ENCODE data around the gene CSNK2A2. TPM values are rescaled to one million over a fixed set of nuclear protein-coding genes. Genes with fewer than 3 reads are reported as not detected.

Gene CSNK2A2
- total RNA-seq, 2 donors from 2014 or later: 29.2 to 40.1 TPM

GRCh38 chr16:58187665-58188421 lies 10.1 kb downstream of the CSNK2A2 start:
- peaks cover 4% of the 10 kb centered on the region for H3K36me3 ChIP-seq
- no peak overlapping the region for H3K4me3 ChIP-seq
- ATAC-seq (ENCODE audit: insufficient number of reproducible peaks, low FRiP score, low read depth): no peak
- TF ChIP-seq CTCF (IDR thresholded peaks at IDR 0.05): no peak
- H3K27me3 ChIP-seq (replicated peaks; ENCODE audit: insufficient read depth): no peaks in the 10 kb centered on the region
- no peaks in the 10 kb centered on the region for H3K4me1 ChIP-seq (ENCODE audit: control insufficient read depth in 1 of 2, low read depth in 2 of 2)
- no peaks in the 10 kb centered on the region for H3K9me3 ChIP-seq
- no peak for DNase-seq (ENCODE audit: low spot score)
- no peak overlapping the region for H3K27ac ChIP-seq

- no peaks in the 10 kb centered on the region for H3K27me3 ChIP-seq (replicated peaks; ENCODE audit: insufficient read depth)
- H3K4me1 ChIP-seq (ENCODE audit: control insufficient read depth in 1 of 2, low read depth in 2 of 2): no peaks in the 10 kb centered on the region
- no peak for ATAC-seq (ENCODE audit: insufficient number of reproducible peaks, low FRiP score, low read depth)
- H3K4me3 ChIP-seq: no peak overlapping the region
- no peak for TF ChIP-seq CTCF (IDR thresholded peaks at IDR 0.05)
- no peaks in the 10 kb centered on the region for H3K9me3 ChIP-seq
- H3K36me3 ChIP-seq: peaks cover 4% of the 10 kb centered on the region
- no peak overlapping the region for H3K27ac ChIP-seq
- DNase-seq (ENCODE audit: low spot score): no peak
Observed at GRCh38 chr16:58187092-58187491, 10.8 kb downstream of the CSNK2A2 start.

- no peak for TF ChIP-seq CTCF (IDR thresholded peaks at IDR 0.05)
- DNase-seq (ENCODE audit: low spot score): no peak
- no peak for ATAC-seq (ENCODE audit: insufficient number of reproducible peaks, low FRiP score, low read depth)
- H3K4me1 ChIP-seq (ENCODE audit: control insufficient read depth in 1 of 2, low read depth in 2 of 2): no peaks in the 10 kb centered on the region
- H3K4me3 ChIP-seq: no peak overlapping the region
- no peaks in the 10 kb centered on the region for H3K9me3 ChIP-seq
- peaks cover 4% of the 10 kb centered on the region for H3K36me3 ChIP-seq
- no peak overlapping the region for H3K27ac ChIP-seq
- no peaks in the 10 kb centered on the region for H3K27me3 ChIP-seq (replicated peaks; ENCODE audit: insufficient read depth)
Observed at GRCh38 chr16:58186176-58186944, 11.5 kb downstream of the CSNK2A2 start.

GRCh38 chr16:58177353-58177710 lies 20.6 kb downstream of the CSNK2A2 start:
- Histone ChIP-seq H3K4me1 (ENCODE audit: control insufficient read depth in 1 of 2, low read depth in 2 of 2) (no peaks in the 10 kb centered on the region), H3K27me3 (replicated peaks; ENCODE audit: insufficient read depth) (no peaks in the 10 kb centered on the region), H3K4me3 (no peak overlapping the region), H3K27ac (no peak overlapping the region), H3K9me3 (no peaks in the 10 kb centered on the region), H3K36me3 (peaks cover 10% of the 10 kb centered on the region)
- ATAC-seq (ENCODE audit: insufficient number of reproducible peaks, low FRiP score, low read depth): no peak
- no peak for DNase-seq (ENCODE audit: low spot score)
- TF ChIP-seq CTCF (IDR thresholded peaks at IDR 0.05): no peak

GRCh38 chr16:58176608-58177352 lies 21.1 kb downstream of the CSNK2A2 start:
- DNase-seq (ENCODE audit: low spot score) (no peak), ATAC-seq (ENCODE audit: insufficient number of reproducible peaks, low FRiP score, low read depth) (no peak)
- no peak overlapping the region for H3K4me3 ChIP-seq
- peaks cover 10% of the 10 kb centered on the region for H3K36me3 ChIP-seq
- no peaks in the 10 kb centered on the region for H3K27me3 ChIP-seq (replicated peaks; ENCODE audit: insufficient read depth)
- no peaks in the 10 kb centered on the region for H3K9me3 ChIP-seq
- no peak for TF ChIP-seq CTCF (IDR thresholded peaks at IDR 0.05)
- no peaks in the 10 kb centered on the region for H3K4me1 ChIP-seq (ENCODE audit: control insufficient read depth in 1 of 2, low read depth in 2 of 2)
- H3K27ac ChIP-seq: no peak overlapping the region

Data from thoracic aorta (tissue), 2 donors.